ENCODE data around the gene JMJD8. TPM values are rescaled to one million over a fixed set of nuclear protein-coding genes. Genes with fewer than 3 reads are reported as not detected.

The JMJD8 gene, protein sequence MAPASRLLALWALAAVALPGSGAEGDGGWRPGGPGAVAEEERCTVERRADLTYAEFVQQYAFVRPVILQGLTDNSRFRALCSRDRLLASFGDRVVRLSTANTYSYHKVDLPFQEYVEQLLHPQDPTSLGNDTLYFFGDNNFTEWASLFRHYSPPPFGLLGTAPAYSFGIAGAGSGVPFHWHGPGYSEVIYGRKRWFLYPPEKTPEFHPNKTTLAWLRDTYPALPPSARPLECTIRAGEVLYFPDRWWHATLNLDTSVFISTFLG
- 10 to 100 TPM; 49.8 to 58.9 TPM for total RNA-seq
- long read RNA-seq, donor 1, transcript JMJD8-201 (9 exons, 2,038 nt): major isoform, 41 of 76 reads
- long read RNA-seq, donor 1, partial matches to known transcripts: 5 of 76 reads
- long read RNA-seq, donor 1, other reads (novel, unspliced or antisense): 19 of 76 reads
- long read RNA-seq, donor 2, transcript JMJD8-203 (8 exons, 1,015 nt): major isoform, 20 of 103 reads
- long read RNA-seq, donor 2, transcript JMJD8-209 (8 exons, 2,205 nt): minor isoform, 14 of 103 reads
- long read RNA-seq, donor 2, partial matches to known transcripts: 26 of 103 reads
- long read RNA-seq, donor 2, other reads (novel, unspliced or antisense): 38 of 103 reads

DNA sequence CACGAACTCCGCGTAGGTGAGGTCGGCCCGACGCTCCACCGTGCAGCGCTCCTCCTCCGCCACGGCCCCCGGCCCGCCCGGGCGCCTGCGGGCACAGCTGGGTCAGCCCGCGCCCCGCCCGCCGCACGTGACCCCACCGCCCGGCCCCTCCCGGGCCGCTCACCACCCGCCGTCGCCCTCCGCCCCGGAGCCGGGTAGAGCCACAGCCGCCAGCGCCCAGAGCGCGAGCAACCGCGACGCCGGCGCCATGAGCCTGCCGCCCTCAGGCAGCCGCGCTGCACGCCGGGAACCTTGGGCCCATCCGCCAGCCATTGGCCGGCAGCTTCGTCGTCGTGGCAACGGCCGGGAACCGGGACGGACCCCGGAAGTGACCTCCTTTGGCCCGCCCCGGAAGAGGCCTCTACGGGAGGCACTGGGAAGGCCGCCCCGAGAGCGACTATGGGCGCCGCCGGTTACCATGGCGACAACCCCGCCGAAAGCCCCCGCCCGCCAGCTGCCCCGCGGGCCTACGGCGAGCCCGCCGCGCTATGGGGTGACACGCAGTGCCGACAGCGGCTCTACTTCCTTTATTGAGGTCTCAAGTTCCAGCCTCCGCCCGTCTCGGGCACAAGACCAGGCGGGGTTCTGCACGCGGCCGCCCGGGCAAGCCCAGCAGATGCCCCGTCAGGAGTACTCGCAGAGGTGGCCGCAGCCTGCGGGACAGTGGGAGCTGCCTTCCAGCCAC, at the start of gene JMJD8:
TSS of gene JMJD8 (minus strand) at position 264 of the 724 bp plus-strand sequence. CDS start at position 249, 15 bp downstream.
- DNase-seq (ENCODE audit: low spot score): peak; percentile 99
- intact Hi-C loops (cut with DNase I): no loop called here

DNA sequence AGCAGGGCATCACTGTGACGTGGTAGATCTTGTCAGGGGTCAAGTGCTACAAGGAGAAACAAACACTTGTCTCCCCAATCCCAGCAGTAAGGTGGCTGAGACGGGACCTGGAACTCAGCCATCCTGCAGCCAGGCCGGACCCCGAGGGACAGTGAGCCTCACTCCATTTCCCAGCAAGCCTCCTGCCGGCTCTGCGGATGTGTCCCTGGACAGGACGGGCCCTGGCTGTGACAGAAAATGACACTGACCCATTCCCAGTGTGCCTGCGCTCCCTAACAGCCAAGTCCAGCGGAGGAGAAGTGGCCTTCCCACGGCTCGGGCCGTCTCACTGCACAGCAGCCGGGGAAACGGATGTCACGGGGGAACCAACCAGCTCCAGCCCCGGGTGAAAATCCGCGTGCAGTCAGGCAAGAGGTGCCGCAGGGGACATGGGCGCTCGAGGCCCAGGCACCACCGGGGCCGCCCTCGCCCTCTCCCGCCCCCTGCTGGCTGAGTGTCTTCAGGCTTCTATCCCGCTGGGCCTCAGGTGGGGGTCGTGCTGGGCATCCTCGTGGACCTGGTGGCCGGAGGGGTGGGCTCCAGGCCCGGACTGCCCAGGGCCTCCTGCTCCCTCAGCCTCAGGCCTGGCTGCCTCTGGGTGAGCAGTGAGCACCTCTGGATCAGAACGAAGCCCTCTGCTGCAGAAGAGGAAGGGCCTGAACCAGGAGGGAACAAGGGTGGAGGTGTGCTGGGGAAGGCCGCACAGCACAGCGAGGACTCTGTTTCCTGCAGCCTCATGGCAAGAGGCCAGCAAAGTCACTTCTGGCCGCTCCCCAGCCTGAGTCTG, 49.5 kb upstream of the JMJD8 start:
- DNase-seq (ENCODE audit: low spot score): no peak

DNA sequence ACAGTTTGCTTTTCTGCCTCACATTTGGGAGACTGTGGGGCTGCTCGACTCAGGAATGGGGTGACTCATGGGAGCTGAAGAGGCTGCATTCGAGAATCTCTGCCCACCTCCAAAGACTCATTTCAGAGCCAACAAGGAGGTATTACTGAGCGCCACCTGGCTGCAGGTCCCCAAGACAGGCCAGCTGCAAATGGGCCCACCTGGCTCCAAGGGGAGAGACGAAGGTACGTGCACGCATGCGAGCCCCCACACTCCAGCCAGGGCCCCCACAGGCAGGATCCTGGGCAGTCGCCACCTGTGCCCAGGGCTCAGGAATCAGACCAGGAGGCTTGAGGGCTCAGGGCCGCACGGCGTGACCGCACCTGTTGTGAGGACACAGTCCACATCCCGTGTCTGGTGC, 48.8 kb upstream of the JMJD8 start:
- DNase-seq (ENCODE audit: low spot score): no peak
- intact Hi-C loops (cut with DNase I): no loop called here

More for the DNA sequence above, 49.5 kb upstream of the JMJD8 start:
- intact Hi-C loops (cut with DNase I): no loop called here

DNA sequence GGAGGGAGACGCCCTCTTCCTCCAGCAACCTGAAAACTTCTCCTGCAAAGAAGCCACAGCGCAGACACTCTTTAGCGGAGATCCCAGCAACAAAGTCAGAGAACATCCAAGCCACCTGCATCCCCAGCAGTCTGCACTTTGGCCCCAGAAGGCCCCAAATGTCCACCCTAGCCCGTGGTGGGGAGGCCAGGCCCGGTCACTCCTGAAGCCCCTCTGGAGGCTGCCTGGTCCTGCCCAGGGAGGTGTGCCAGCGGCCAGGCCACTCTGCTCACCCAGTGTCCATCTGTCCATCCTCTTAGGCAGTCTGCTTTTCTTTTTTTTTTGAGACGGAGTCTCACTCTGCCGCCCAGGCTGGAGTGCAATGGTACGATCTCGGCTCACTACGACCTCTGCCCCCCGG, 48.2 kb upstream of the JMJD8 start:
- DNase-seq (ENCODE audit: low spot score): no peak
- intact Hi-C loops (cut with DNase I): no loop called here

DNA sequence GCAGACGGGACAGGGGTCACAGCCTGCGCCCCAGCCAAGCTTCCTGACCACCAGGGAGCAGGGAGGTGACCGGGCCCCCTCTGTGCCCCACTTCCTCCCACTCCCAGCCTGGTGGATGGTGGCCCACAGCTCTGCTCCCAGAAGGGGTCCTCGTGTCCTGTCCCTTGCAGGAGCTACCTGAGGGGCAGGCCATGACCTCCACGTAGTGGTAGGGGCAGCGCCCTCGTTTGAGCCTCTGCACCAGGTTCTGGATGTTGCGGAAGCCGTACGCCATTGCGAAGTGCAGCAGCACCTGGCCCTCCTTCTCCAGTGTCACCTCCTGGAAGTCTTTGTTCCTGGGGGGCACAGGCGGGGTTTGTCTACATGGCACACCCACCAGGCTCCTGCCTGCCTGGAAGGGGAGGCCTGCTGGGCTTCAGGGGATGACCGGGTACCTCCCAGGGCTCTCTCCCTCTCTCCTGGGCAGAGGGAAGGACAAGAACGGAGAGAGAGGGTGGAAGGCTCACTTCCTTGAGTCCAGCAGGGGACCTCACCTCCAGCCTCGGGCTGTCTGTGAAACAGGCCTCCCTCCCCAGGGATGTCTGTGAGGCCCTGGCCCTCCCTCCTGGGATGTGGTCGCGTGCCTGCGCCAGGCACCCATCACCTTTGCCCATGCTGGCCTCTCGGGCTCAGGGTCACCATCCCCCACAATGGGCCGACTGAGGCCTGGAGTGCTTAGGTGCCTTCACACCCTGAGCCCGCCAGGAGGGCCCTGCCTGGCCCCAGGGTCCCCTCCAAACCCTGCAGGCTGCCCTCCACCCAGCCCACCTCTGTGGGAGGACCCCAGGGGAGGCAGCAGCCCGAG, 46.8 kb upstream of the JMJD8 start:
- intact Hi-C loops (cut with DNase I): no loop called here
- DNase-seq (ENCODE audit: low spot score): no peak

DNA sequence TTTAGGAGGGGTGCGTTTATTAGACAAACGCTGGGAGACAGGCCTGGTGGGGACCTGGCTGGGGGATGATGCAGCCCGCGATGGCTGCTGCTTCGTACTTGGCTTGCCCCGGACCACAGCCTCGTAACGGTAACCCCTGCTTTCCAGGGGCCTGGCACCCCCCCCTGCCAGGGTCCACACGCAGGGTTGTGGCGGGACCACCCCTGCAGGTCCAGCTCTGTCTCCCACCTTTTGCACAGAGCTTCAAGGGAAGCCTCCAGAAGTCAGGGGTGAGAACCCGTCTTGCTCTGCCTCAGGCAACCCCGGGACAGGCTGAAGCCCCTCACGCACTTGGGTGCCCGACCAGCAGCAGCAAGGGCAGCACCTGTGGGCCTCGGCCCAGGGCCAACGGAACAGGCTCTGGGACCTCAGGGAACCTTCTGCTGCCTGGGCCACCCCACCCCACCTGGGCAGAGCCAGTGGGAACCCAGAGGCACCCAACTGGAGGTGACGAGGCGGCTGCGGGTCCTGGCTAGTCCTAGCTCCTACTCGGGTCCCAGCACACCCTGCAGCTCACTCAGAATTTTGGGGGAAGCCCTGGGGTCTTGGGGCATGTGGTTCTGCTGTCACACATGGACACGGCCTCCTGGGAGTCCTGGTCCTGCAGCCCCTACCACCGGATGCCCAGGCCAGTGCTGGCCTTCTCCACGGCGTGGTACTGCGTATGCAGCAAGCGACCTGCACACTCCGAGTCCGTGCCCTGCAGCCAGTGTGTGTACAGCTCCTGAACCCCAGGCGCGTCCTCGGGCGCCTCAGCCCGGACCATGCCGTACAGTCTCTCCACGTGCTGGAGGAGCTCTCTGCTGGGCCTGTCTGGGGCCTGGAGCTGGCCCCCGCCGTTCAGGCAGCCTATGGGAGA, 45.9 kb upstream of the JMJD8 start:
- intact Hi-C loops (cut with DNase I): no loop called here
- no peak for DNase-seq (ENCODE audit: low spot score)

DNA sequence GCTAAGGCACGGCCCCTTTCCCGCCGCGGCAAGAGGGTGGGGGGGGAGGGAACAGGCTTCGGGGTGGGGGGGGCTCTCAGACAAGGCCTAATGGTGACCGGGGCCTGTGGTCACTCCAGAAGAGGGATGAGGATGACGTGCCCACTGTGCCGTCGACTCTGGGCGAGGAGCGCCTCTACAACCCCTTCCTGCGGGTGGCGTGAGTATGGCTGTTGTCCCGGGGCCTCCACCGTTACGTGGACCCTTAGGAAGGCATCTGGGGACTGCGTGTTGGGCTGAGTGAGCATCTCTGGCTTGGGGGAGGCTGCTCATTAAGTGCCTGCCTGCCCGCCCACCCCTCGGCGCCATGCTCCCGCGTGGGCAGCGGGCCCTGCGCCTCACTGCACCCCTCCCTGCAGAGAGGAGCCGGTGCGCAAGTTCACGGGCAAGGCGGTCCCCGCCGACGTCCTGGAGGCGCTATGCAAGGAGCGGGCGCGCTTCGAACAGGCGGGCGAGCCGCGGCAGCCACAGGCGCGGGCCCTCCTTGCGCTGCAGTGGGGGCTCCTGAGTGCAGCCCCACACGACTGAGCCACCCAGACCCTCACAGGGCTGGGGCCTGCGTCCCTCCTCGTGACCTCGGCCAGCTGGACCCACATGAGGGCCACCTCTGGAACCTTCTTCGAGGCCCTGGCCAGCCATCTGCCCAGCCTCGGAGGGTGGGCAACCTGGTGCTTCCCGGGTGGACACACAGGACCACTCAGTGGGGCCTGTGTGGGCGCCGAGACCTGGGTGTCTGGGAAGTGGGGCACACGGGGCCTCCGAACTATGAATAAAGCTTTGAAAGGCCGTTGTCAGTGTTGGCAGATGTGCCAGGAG, 45.0 kb upstream of the JMJD8 start:
- intact Hi-C loops (cut with DNase I): no loop called here
- no peak for DNase-seq (ENCODE audit: low spot score)

DNA sequence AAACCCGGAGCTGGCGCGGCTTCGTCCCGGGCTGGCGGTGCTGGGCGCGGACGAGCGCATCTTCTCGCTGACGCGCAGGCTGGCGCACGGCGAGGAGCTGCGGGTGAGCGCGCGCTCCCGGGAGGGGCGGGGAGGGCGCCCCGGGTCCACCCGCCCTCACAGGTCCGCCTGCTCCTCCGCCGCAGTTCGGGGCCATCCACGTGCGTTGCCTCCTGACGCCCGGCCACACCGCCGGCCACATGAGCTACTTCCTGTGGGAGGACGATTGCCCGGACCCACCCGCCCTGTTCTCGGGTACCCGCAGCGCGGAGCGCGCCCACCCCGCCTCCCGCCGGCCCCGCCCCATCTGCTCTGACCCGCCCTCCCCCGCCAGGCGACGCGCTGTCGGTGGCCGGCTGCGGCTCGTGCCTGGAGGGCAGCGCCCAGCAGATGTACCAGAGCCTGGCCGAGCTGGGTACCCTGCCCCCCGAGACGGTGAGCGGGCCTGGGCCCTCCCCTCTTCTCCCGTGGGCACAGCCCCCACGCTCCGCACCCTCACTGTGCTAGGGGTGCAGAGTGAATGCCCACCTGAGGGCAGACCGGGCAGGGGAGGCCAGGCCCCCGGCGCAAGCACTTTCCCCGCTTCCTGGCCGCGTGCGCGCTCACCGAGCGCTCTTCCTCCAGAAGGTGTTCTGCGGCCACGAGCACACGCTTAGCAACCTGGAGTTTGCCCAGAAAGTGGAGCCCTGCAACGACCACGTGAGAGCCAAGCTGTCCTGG, 44.2 kb upstream of the JMJD8 start:
- intact Hi-C loops (cut with DNase I): no loop called here
- peak; percentile 91 for DNase-seq (ENCODE audit: low spot score)

DNA sequence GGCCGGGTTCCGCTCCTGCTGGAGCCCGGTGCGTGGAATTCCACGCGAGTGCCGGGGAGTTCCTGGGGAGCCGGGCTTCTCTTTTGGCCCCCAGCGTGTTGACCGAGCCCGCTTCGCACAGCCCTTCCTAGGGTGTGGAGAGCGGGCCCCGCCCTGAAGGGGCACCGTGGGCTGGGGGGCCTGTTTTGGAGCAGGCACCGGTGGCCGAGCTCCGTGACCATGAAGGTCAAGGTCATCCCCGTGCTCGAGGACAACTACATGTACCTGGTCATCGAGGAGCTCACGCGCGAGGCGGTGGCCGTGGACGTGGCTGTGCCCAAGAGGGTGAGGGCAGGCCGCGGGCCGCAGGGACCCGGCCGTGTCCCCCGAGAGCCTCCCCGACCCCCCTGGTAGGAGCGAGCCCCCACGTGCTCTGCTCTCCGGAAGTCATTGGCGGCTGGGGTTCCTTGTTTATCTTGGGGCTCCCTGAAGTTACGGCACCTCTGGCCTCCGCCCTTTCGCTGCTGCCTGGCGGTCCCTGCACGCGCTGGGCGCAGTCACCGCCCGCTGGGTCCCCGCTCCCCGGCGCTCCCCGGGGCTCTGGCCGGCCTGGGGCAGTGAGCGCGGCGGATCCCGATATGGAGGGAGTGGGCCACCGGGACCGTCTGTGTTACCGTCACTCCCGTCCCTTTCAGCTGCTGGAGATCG, 43.3 kb upstream of the JMJD8 start:
- no peak for DNase-seq (ENCODE audit: low spot score)
- intact Hi-C loops (cut with DNase I): no loop called here

DNA sequence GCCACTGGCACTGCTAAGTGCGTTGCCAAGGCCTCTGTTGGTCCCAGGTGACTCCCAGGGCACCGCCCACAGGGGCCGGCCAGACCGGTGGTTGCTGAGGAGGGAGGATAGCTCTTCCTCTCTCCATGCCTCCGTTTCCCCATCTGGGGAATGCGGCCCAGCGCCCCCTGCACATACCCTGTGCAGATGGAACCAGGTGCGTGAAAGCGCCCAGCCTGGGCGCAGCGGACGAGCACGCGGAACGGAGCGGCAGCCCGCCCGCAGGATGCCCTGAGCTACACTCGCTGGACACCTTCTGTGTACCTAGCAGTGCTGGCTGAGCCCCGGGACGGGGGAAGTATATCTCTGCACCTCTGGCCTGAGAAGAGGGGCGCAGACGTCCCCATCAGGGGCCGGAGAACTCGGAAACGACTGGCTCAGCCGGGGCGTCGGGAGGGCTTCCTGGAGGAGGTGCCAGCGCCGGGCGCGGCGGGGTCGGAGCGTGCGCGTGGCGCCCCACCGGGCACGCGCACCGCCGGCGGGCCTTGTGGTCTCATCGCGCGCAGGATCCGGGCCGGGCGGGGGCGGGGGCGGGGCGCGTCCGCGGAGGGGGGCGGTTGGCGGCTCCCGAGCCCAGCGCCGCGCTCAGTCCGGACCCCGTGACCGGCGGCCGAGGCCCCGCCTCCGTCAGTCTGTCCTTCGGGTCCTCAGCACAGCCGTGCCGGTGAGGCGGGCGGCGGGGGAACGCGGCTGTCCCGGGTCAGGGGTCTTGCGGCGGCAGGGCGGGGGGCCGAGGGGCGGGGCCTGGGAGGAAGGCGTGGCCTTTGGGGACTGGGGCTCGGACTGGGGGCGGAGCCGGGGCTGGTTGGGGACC, 42.5 kb upstream of the JMJD8 start, which contains the start of the genes CCDC78 and HAGHL:
TSS of gene CCDC78 (minus strand) at position 6 of the 853 bp plus-strand sequence. CDS start 76 bp downstream, outside the sequence.
TSS of gene HAGHL (plus strand) at position 669 of the 853 bp plus-strand sequence. CDS start 404 bp downstream, outside the sequence.
- DNase-seq (ENCODE audit: low spot score): no peak
- intact Hi-C loops (cut with DNase I): no loop called here

DNA sequence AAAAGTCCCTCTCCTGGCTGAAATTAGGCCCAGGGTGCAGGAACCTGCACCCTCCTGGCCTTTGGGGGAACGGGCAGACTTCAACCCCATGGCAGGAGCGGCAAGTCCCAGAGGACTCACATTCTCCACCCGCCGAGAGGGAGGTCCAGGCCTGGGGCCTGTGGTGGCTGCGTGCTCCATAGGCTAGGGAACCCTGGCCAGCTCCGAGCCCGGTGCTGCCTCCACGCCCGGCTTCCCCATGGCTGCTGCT, 42.0 kb upstream of the JMJD8 start:
- intact Hi-C loops (cut with DNase I): no loop called here
- DNase-seq (ENCODE audit: low spot score): no peak

DNA sequence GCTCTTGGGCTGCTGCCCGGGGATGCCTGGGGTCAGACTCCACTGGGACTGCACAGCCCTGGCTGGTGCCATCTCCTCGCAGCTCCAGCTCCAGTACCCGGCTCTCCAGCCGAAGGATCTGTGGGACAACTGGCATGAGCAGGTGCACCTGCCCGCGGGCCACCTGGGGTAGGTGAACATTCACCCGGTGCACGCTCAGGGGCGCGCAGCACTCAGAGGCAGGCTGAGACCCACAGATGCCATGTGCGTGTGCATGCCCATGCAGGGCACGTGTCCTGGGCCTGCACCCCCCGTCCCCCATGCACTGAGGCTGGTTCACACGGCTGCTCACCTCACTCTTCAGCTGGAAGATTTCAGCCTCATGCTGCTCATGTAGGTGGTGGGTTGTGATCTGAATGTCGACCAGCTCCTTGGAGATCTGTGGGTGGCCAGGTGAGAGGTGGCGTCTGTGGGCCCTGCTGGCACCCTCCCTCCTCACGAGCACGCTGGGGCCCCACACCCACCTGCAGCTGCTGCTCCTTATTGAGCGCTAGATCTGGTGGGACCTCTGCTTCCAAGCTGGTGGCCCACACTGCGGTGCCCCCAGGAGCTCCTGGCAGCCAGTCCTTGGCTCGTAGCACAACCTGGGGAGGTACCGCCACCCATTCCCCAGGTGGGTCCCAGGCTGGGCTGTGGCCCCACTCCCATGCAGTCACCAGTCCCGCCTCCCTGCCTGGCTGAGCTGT, 41.5 kb upstream of the JMJD8 start:
- intact Hi-C loops (cut with DNase I): no loop called here
- no peak for DNase-seq (ENCODE audit: low spot score)

DNA sequence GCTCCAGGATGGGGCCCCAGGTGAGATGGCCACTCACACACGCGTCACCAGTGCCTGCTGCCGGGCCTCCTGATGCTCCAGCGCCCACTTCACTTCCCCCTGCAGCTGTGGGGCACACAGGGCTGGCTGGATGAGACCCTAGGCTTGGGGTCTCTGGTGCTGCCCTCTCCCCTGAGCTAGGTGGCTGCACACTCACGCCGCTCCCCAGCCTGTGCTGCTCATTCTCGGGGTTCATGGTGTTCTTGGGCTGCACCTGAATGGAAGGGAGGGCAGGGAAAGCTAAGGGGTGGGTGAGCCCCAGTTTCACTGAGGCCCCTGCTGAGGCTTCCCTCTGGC, 40.9 kb upstream of the JMJD8 start:
- intact Hi-C loops (cut with DNase I): no loop called here
- DNase-seq (ENCODE audit: low spot score): no peak

All from posterior vena cava (tissue), 2 donors.